HG03460 (cell line): Measurements from ENCODE around the gene CATSPERD.

Experiments
- ATAC-seq: cut with Tn5 transposase; IDR thresholded peaks from one replicate; pipeline ENCODE4 v1.9.1; 2021; ENCODE audit not compliant: unreplicated experiment

The CATSPERD gene

DNA sequence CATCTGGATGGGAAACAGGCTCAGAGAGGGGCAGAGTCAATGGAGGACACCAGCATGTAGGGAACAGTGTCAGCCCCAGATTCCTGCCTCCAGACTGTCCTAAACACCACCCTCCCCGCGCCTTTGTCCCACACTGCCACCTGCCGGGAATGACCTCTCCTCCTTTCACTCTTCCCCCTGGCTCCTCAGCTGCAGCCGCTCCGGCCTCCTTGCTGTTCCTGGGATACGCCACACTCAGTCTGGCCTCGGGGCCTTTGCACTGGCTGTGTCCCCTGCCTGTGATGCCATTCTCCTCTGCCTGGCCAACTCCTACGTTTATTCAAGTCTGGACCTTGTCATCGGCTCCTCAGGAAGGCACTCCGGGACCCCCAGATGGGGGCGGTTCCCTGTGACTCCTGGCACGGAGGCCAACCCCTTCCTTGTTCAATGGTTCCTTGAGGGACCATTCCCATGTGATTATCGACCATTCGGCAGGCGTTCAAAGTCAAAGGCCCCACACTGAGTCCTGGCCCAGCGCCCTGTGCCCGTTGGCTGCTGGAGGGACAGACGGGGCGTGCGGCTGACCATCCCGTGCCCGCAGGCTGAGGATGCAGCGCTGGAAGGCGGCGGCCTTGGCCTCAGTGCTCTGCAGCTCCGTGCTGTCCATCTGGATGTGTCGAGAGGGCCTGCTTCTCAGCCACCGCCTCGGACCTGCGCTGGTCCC is 103.3 kb downstream of the CATSPERD start:
- no peak for ATAC-seq

DNA sequence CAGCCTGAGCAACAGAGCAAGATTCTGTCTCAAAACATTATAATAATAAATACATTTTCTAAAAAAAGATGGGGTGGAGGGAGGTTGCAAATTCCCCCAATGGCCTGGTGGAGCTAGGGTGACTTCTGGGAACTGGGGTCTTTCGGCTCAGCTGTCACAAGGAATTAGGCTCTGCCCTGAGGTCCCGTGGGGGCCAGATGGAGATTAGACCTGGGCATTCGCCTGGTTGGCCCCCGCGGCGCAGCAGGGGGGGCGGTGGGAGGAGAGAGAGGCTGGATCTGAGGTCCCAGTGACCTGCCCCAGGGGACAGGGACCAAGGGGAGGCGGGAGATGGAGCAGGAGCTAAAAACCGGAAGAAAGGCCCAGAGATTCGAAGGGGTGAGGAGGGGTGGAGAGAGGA is 104.3 kb downstream of the CATSPERD start:
- ATAC-seq = no peak

DNA sequence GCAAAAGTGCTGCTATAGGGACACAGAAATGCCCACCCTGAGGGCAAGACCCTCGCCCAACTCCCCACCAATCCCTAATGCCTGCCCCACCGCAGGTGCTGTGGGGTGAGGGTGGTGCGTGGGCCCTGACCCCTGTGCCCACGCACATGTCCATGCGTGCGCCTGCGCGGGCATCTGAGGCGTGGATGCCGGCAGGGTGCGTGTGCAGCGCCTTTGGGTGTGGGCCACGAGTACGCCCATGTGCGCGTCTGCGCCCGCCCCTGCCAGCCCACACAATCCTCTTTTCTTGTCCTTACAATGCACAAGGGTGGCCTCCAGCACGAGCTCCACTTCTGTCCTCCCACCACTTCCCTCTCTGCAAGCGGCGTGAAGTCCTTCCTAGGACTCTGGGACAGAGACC is 104.7 kb downstream of the CATSPERD start:
- ATAC-seq = no peak

DNA sequence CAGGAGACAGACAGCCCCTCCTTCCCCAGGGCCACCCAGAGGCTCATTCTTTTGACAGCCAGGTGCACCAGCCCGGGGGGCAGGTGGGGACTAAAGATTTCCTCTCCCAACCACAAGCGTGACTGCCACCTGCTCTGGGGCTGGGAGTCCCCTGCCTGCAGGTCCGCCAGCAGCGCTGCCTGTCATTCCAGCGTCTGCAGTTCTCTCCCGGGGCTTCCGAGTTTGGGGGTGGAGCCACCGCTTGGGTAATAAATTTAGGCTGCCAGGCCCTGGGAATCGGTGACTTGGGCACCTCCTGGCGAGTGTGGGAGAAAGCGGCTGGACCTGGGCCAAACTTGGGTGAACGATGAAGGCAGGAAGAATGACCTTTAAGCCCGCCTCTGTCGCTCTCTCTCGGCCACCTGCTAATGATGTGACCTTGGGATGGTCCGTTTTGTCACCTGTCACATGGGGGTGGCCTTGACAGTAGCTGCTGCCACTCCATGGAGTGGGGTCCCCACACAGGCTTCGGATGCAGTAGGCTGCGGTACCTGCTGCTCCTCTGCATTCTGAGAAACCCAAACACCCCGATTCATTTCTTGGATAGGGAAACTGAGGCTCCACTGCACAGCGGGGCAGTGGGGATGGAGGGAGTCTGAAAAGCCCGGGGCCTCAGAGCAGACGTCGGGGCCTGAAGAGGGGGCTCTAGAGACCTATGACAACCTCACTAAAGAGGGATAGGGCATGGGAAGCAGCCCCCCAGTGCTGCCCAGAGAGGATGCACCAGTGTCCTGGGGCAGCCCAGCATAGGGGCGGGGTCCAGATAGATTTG is 106.3 kb downstream of the CATSPERD start:
- no peak for ATAC-seq

DNA sequence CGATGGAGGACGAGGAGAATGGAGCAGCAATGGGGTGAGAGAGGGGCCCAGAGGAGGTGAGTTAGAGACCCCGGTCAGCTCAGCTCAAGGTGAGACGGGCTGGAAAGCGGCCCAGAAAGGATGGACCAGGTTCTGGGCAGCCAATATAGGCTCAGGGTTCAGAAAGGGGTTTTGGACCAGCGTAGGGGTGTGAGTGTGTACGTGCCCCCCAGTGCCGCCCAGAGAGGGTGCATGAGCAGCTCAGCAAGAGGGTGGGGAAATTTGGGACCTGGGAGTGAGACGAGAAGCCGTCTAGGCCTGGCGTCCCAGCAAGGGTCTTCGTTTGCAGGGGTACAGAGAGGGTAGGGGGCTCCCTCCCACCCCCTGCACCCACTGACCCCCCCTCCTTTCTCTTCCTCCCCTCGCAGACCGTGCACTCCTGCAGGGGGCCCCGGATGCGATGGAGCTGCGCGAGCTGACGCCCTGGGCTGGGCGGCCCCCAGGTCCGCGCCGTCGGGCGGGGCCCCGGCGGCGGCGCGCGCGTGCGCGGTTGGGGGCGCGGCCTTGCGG is 107.0 kb downstream of the CATSPERD start:
- ATAC-seq = no peak

DNA sequence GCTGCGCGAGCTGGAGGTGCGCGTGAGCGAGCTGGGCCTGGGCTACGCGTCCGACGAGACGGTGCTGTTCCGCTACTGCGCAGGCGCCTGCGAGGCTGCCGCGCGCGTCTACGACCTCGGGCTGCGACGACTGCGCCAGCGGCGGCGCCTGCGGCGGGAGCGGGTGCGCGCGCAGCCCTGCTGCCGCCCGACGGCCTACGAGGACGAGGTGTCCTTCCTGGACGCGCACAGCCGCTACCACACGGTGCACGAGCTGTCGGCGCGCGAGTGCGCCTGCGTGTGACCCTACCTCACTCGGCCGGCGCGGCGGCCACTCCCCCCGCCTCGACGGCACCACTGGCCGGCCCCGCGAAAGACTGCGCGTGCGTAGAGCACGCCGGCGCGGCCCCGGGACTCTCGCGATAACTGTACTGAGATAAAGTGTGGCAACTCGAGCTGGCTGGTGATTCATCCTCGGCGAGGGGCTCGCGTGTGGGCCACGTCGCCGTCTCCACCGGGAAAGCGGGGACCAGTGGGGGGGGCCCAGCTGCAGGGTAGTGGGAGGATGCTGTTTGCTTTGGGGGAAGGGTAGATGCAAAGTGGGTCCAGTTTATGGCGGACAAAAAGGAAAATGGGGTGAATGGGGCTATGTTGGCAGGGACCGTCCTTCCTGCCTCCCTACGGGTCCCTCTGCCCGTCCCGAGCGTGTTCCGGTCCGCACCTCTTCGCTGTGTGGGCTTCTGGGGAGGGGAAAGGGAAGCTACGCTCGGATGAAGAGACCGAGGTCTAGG is 107.6 kb downstream of the CATSPERD start:
- peak; percentile 58 for ATAC-seq
